NCI-H526 (cell line): ENCODE results near the gene REM2.
A peak's percentile ranks its signal among the peaks of the same experiment; 100 is the strongest.
"Not testable (repeated sequence)": the region's sequence is repeated elsewhere in the genome, so short reads cannot be mapped to it uniquely, and the experiment has no call there.

Experiments used
- DNase-seq, 2 experiments: peaks; one replicate each; lab custom pipeline; 2025; lab: John Stamatoyannopoulos, UW

The REM2 gene

DNA sequence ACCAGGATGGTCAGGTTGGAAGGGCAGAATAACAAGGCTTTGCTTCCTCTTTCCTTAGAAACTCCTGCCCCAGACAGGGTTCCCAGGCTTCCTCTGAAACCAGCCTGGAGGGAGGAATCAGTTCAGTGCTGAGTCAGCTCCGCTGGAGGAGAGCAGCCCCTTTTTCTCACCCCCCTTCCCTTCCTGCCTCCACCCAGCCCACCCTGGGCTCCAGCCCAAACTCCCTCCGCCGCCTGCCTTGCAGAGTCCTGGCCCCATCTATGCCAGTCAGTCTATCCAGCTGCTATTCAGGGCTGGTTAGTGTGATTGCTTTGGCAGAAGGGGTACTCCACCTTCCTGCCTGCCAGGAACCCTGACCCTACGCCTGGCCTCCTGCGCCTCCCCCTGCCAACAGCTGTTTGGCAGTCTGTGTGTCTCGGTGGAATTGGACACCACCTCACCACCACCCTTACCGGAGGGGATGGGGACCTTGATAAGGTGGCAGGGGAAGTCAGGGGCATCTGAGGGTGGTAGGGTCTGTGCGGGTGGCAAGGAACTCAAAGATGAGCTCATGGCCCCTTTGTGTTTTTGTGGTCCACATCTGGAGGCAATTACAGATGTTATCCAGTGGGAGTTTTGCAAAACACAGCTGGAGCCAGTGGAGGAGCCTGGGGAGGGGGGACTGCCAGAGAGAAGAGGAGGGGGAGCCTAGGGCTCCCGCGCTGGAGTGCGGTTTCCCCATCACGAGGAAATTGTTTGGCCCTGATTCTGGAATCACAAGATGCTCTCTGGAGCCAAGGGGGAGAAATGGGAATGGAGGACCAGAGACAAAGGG is 34.5 kb upstream of the REM2 start:
- no peak for DNase-seq

DNA sequence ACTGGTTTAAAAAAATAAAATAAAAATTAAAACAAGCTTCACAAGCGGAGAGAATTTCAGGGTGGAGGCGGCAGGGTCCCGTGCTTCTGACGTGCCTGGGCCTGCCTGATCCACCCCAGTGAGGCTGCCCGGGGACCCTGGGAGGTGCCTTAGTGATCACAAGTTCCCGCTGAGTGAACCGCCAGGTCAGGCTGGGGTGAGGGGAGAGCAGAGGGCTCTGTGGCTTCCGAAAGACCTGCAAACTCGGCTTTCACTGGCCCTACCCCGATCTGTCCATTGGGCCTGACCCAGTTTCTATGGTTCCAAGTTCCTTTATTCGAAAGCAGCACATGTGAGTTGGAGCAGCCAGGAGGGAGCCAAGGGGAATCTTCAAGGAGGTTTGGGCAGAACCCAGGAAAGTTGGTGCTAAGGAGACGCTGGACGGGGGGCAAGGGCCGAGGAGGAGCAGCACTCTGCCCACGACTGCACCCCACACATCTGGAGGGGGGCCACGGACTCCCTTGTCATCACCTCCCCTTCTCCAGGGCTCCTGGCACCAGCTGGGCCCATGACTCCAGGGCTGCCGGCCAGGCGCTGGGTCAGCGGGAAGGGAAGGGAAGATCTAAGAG is 33.7 kb upstream of the REM2 start:
- no peak for DNase-seq

DNA sequence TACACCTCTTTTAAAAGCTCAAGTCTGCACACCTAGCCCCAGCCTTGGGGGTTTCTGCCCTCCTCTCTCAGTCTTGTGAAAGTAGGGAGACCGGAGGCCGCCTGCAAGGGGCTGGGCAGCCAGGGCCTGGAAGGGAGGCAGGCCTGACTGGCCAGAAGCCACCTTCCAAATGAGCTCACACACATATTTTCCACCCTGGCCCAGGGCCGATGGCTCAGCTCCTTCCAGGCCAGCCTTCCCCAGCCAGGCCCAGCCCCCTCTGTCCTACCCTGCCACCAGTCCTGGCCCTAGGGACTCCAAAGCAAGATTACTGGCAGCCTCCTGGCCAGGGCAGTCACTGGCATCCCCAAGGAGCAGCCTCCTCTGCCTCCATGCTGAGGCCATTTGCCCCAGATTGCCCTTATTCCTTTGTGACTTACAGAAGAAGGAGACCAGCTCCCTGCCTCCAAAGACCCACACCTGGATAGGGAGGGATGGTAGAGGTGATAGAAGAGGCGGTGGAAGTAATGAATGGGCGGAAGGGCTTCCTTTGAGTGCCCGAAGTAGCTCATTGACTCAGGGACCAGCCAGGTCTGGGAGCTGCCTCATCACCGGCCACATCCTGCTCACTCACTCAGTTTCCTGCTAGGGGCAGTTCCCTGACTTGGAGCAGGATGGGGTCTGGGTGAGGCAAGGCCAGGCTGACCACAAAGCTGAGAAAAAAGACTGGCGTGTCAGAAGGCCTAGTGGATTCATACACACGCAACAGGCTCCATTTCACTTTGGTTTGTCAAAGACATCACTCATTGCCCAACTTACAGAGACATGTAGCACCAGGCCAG is 31.9 kb upstream of the REM2 start:
- DNase-seq, result no peak

DNA sequence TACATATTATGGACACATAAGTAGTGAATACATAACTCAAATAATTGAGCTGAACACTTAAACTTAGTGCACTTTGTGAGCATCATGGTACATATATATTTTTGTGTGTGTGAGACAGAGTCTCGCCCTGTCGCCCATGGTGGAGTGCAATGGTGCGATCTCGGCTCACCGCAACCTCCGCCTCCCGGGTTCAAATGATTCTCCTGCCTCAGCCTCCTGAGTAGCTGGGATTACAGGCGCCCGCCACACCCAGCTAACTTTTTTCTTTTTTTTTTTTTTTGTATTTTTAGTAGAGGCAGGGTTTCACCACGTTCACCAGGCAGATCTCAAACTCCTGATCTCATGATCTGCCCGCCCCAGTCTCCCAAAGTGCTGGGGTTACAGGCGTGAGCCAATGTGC is 30.8 kb upstream of the REM2 start:
- not testable (repeated sequence) for DNase-seq

DNA sequence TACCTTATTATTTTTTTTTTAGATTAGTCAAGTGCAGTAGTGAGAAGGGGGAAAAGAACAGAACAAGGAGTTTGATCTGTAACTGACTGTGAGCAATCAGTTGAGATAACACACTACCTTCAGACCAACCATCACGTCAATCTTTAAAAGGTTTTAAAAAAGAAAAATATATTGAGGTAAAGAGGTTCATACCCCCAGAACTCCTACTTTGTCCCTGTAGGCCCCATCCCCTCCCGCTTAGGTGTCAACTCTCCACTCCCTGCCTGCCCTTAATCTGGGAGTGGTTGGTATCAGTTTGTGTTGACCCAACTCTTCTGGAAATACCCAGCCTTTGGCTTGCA is 30.5 kb upstream of the REM2 start:
- no peak for DNase-seq

DNA sequence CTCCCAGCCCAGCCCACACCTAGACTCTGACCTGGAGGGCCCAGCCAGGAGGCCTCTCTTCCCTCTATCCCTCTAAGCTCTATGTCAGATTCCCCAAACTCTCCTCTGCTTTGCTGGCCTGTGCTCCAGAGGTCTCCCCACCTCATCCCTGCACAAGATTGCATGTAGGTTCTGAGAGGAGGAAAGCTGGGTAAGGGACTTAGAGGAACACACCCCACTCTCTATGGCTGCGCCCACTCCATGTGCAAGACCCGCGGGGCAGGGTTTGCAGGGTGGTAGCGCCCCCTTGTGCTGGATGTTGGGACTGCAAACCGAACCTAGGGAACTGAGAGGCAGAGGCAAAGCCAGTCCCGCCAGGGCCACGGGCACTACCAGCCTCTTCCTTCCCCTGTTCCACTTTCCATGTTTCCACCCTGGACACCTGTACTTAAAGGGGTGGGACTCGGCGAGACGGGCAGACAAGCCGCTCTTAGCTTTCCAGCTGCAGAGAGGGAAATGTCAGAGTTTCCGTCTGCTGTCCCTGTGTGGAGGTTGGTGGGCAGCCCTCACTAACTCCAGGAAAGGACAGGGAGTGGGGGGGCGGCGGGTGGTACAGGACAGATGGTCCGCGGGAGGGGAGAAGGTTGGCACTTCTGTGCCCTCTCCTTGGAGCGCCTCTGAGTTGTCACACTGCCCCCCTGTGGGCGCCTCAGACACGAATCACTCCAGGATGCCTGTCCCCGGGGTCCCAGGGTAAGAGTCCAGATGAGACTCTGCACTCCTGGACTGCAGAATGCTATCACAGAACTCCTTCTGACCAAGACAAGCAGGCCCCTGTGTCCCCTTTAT is 29.9 kb upstream of the REM2 start:
- DNase-seq, result peak; percentile 51 to 90

DNA sequence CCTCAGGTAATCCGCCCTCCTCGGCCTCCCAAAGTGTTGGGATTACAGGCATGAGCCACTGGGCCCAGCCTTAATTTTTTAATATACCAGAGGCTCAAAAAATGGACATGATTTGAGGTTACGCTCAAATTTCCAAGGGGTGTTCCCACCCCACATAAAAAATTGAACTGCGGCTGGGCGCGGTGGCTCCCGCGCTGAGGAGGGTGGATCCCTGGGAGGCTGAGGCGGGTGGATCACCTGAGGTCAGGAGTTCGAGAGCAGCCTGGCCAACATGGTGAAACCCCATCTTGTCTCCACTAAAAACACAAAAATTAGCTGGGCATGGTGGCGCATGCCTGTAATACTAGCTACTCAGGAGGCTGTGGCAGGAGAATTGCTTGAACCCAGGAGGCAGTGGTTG is 28.7 kb upstream of the REM2 start:
- not testable (repeated sequence) for DNase-seq

DNA sequence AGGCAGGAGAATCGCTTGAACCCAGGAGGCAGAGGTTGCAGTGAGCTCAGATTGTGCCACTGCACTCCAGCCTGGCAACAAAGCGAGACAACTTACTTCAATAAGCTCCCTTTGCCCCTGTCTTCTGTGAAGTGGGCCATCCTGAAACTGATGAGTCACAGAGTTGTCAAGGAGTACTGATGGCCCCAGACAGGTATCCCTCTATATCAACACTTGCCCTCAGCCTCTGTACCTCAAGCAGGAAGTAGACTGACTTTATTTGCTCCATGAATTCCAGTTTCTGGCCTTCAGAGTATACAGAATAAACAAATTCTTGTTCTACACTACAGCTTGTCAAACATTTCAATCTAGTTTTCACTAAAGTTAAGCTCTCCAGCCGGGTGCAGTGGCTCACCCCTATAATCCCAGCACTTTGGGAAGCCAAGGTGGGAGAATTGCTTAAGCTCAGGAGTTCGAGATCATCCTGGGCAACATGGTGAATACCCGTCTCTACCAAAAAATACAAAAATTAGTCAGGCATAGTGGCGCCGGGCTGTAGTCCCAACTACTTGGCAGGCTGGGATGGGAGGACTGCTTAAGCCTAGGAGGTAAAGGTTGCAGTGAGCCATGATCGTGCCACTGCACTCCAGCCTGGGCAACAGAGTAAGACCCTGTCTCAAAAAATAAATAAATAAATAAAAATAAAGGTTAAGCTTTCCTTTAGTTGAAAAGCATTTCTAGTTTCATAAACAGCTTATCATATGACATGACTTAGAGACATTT is 27.9 kb upstream of the REM2 start:
- DNase-seq, result no peak

DNA sequence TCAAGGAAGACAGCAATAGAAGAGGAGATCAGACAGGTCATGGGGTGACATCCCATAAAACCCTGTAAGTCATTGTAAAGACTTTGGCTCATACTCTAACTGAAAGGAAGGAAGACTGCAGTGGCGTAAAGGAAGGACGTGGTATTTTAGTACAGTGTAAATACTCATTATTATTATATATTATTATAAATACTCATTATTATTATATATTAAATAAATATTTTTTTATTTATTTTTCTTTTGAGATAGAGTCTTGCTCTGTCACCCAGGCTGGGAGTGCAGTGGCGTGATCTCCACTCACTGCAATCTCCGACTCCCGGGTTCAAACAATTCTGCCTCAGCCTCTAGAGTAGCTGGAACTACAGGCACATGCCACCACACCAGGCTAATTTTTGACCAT is 26.6 kb upstream of the REM2 start:
- DNase-seq, result no peak

DNA sequence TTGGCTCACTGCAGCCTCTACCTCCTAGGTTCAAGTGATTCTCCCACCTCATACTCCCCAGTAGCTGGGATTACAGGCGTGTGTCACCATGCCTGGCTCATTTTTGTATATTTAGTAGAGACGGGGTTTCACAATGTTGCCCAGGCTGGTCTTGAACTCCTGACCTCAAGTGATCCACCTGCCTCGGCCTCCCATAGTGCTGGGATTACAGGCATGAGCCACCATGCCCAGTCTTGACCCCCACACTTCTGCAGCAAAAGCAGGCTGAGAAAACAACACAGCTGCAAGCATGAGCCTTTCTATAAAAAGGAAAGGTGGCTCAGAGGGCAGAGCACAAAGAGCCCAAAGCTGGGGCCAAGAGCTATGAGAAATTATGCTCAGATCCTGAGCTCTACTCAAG is 22.6 kb upstream of the REM2 start:
- DNase-seq, result not testable (repeated sequence)

DNA sequence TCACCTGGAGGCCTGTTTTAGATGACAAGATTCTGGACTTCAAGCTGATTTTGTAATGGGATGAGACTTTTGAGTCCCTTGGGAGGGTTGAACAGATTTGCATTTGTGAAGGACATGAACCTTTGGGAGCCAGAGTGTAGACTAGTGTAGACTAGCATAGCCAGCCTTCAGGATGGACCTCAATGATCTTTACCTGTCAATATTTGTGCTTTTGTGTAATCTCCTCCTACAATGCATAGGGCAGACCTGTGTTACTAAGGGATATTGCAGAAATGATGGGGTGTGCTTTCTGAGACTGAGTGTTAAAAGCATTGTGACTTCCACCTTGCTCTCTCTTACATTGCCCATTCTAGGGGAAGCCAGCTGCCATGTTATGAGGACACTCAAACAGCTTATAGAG is 21.4 kb upstream of the REM2 start:
- no peak for DNase-seq

DNA sequence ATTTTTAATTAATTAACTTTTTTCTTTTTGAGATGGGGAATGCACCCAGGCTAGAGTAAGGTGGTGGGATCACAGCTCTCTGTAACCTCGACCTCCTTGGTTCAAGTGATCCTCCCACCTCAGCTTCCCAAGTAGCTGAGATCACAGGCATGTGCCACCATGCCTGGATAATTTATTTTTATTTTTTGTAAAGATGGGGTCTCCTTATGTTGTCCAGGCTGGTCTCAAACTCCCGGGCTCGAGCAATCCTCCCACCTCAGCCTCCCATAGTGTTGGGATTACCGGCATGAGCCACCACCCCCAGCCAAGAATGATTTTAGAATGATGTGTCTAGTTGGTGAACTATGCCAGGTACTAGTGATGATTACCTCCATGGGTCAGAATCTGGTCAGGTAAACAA is 18.0 kb upstream of the REM2 start:
- DNase-seq, result no peak

DNA sequence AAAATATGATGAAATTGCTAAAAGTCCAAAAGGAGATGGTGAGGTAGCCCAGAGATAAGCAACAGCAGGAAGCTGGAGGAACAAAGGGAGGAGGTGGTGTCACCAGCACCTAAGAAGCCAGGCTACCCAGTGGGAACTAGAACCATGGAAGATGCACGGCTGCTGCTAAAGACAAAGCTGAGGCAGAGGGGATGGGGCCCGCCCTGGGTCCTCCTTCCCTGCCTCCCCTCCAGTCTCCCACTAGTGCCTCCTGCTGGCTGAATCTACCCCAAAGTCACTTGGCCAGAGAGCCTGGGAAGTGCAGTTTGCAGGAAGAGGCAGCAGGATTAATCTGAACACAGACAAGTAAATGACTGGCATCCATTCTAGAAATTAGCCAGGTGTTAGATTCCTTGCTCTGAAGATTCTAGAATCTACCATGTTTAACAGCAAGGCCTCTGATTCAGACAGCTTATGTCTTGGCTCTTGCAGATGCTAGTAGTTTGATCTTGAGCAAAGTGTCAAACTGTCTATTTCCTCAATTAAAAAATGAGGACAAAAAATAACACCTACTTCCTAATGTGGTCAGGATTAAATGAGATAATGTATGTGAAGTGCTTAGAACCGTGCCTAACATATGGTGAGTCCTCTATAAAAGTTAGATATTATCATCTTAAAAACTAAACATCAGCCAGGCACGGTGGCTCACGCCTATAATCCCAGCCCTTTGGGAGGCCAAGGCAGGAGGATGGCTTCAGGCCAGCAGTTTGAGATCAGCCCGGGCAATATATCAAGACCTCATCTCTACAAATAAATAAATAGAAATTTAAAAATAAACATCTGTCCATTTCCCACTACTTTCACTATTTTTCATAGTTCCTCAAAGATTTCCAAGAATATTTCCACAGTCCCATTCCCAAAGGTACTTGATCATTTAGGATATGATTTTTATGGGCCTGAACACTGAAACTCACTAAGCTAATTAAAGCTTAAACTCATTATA is 17.3 kb upstream of the REM2 start:
- DNase-seq, result no peak

DNA sequence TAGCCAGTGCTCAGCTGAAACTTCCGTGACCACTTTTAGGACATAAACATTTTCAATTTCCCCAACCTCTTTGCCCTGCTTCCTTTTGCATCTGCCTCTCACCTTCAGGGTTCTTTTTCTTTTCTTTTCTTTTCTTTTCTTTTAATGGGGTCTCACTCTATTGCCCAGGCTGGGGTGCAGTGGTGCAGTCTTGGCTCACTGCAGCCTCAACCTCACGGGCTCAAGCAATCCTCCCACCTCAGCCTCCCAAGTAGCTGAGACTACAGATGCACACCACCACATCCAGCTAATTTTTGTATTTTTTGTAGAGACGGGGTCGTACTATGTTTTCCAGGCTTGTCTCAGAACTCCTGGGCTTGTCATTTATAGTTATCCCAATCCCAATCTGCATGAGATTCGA is 16.1 kb upstream of the REM2 start:
- DNase-seq, result no peak

DNA sequence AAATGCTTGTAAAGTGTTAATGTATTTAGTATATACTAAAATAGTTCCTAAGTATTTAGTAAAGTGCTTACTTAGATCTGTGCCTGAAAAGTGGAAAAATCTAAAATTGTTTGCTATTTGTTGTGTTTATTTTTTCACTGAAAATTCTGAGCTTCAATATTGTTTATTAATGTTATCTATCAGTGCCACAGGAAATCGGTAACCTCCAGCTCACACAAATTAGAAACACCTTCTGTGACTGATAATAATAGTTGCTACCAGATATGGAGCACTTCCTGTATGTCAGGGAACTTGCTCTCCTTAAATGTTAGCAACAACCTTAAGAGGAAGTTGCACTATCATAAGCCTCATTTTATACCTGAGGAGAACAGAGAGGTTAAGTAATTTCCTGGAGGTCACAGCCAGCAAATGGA is 12.2 kb upstream of the REM2 start:
- DNase-seq, result no peak

DNA sequence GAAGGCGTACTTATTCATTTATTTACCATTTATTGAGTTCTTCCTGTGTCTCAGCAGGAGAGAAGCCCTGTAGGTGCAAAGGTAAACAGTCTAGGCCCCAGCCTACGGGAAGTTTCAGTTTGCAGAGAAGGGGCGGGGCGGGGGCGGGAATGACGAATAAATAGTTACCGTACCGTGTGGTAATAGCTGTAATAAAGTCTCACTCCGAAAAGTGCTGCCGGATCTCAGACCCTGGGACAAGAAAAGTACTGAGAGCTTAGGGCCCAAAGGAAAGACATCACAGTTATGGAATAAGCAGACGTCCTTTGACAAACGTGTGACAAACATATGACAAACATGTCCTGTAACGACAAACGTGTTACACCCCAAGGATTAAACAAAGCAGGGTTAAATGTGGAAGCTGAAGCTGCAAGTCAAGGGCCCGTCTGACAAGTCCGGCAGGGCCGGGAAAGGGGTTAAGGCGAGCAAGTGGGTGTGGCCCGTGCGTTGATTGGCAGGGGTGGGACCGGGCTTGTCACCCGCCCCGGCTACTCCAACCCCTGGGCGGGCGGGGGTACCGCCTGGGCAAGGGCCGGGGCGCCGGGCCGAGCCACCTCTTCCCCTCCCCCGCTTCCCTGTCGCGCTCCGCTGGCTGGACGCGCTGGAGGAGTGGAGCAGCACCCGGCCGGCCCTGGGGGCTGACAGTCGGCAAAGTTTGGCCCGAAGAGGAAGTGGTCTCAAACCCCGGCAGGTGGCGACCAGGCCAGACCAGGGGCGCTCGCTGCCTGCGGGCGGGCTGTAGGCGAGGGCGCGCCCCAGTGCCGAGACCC is 11.6 kb upstream of the REM2 start, which contains the start of gene LRP10:
TSS of gene LRP10 (plus strand) at position 517 of the 809 bp plus-strand sequence. CDS start 564 bp downstream, outside the sequence.
- peak; percentile 87 to 96 for DNase-seq

DNA sequence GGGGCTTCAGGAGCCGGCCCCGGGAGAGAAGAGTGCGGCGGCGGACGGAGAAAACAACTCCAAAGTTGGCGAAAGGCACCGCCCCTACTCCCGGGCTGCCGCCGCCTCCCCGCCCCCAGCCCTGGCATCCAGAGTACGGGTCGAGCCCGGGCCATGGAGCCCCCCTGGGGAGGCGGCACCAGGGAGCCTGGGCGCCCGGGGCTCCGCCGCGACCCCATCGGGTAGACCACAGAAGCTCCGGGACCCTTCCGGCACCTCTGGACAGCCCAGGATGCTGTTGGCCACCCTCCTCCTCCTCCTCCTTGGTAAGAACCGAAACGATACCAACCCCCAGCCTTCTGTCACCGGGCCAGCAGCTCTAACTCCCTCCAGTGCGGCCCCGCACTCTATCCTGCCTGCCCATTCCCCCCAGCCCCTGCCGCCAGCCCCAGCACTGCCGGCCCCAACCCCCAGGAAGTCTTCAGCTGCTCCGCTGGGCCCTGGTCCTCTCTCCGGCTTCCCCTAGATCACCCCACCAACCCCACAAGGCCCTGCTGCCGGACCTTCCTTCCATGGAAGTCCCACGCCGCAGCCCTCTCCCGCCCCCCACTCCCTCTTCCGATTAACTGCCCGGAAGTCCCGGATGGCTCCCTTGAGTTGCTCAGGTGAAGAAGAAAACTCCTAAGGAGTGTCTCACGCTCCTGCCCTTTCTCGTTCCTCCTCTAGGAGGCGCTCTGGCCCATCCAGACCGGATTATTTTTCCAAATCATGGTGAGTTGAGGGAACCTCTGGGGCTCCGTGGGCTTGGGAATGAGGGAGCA is 10.8 kb upstream of the REM2 start:
- DNase-seq, result peak; percentile 69 to 90

DNA sequence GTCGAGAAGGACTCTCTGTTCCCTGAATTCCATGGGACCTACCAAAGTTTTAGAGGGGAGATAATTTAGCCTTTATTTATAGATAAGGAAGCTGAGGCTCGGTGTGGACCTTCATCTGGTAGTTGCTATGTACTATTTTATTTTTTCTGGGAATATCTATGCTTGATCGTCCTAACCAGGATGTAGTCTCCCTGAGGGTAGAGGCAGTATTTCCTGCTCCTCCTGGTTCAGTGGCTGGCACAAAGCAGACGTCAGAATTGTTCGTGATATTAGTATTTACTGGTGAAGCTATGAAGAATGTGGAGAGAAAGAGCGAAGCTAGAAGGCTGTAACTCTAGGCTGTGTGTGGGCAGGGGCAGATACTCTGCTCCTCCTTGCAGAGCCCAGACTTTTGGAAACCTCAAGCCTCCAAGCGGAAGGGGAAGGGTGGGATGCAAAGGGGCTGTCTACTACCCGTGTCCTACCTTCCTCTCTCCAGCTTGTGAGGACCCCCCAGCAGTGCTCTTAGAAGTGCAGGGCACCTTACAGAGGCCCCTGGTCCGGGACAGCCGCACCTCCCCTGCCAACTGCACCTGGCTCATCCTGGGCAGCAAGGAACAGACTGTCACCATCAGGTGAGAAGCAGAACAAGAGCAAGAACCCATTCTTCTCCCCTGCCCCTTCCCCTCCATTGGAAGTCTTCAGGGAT is 10.0 kb upstream of the REM2 start:
- no peak for DNase-seq
